GM12891 (cell line): Measurements from ENCODE around the gene F2R.

Experiments
- POLR2A ChIP-seq: IDR thresholded peaks from 2 replicates; pipeline ENCODE4 v1.6.1; 2011; ENCODE audit warnings: low read depth, low read length, control low read depth
- POLR2AphosphoS5 ChIP-seq: IDR thresholded peaks from 2 replicates; pipeline ENCODE4 v1.6.1; 2011; ENCODE audit warnings: low read depth, low read length, control low read depth

- TF ChIP-seq POLR2AphosphoS5, result no peak
- no peak for TF ChIP-seq POLR2A
Measured at GRCh38 chr5:76747706-76748105, 31.8 kb downstream of the F2R start.
